HEK293T (cell line): ENCODE measurements around the gene MADD.

Experiments
- ARNT ChIP-seq: fragments of 450-650 bp; IDR thresholded peaks from 2 replicates; pipeline ENCODE4 v1.6.1; 2017; ENCODE audit warnings: mild to moderate bottlenecking
- CTBP1 ChIP-seq: fragments of 450-650 bp; IDR thresholded peaks from 2 replicates; pipeline ENCODE4 v1.6.1; 2016; ENCODE audit warnings: borderline replicate concordance
- ELF4 ChIP-seq: fragments of 450-650 bp; IDR thresholded peaks from 2 replicates; pipeline ENCODE4 v1.6.1; 2017; ENCODE audit warnings: antibody characterized with exemption
- FOXA1 ChIP-seq: fragments of 450-650 bp; IDR thresholded peaks from 2 replicates; pipeline ENCODE4 v1.6.1; 2016; ENCODE audit warnings: mild to moderate bottlenecking
- HDGF ChIP-seq: fragments of 450-650 bp; IDR thresholded peaks from 2 replicates; pipeline ENCODE4 v1.6.1; 2017; ENCODE audit warnings: antibody characterized with exemption, borderline replicate concordance
- SP1 ChIP-seq: fragments of 450-650 bp; IDR thresholded peaks from 2 replicates; pipeline ENCODE4 v1.6.1; 2017
- SUZ12 ChIP-seq: fragments of 450-650 bp; IDR thresholded peaks from 2 replicates; pipeline ENCODE4 v1.6.1; 2016; ENCODE audit warnings: mild to moderate bottlenecking

- TF ChIP-seq SUZ12 (no peak), FOXA1 (no peak), ARNT (no peak), HDGF (no peak), SP1 (no peak), ELF4 (no peak), CTBP1 (no peak)
These were observed 21.6 kb upstream of the MADD start for GRCh38 chr11:47248304-47248663.
